ENCODE measurements around the gene RARA. TPM values are rescaled to one million over a fixed set of nuclear protein-coding genes. Genes with fewer than 3 reads are reported as not detected.
A peak's percentile ranks its signal among the peaks of the same experiment; 100 is the strongest.
"Not testable (repeated sequence)": the region's sequence is repeated elsewhere in the genome, so short reads cannot be mapped to it uniquely, and the experiment has no call there.

RARA gene
- polyA plus RNA-seq, 3 donors = 14.9 to 63.9 (median 29.4) TPM

DNA sequence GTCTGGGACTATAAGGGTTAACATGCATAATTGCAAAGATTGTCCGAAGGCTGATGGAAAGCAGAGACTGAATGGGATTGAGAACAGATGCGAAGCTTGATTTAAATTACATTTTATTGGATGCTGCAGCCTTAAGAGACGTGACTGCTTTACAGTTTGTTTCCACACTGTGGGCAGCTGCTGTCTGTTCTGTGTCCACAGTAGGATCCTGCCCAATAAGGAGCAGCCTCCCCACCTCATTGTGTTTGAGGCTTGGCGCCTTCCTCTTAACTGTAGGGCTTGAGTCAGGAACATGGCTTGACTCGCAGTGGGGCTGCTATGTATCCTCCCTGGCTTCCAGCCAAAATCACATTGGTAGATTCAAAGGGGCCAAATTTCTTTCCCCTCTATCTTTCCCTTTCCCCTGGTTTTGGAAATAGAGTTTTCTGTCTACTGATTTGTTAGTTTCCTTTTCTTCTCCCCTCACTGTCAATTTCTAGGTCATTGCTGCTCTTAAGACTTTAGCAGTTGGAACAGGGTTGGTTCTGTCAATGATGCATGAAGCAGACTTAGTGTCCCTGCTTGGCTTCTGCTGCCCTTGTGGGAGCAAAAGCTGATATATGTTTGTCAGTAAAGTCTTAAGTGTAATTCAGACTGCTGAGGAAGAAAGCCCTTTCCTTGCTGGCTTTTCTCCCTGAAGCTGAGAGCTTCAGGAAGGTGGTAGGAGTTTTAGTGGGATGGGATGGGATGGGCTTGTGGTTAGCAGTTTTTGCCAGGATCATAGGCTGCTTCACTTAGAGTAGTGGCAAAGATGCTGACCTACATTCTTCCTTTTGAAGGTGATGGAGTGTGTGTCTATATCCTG, 5.0 kb upstream of the RARA start:
- Histone ChIP-seq H3K4me1 (ENCODE audit: control insufficient read depth in 1 of 2, insufficient read depth in 2 of 2, low read length in 2 of 2) (peaks cover 26 to 35% of the 10 kb centered on the region in 2 donors), H3K36me3 (replicated peaks in 1 of 2; ENCODE audit: control insufficient read depth in 1 of 2, insufficient read depth in 2 of 2, low read length in 2 of 2) (peaks cover 0 to 8% of the 10 kb centered on the region in 2 donors), H4K20me1 (ENCODE audit: insufficient read depth, low read length) (no peaks in the 10 kb centered on the region), H3K9ac (ENCODE audit: insufficient read depth, low read length, poor library complexity, severe bottlenecking) (no peak overlapping the region), H3K27ac (ENCODE audit: low read depth in 1 of 2, low read length in 2 of 2) (no peak overlapping the region), H3K4me2 (replicated peaks; ENCODE audit: extremely low read depth, low read length, poor library complexity, severe bottlenecking) (no peak overlapping the region), H3K4me3 (replicated peaks in 1 of 3; ENCODE audit: low read depth in 2 of 3, low read length in 3 of 3) (no peak overlapping the region), H3K79me2 (ENCODE audit: insufficient read depth, low read length) (peaks cover 1% of the 10 kb centered on the region), H2AFZ (ENCODE audit: insufficient read depth, low read depth, low read length, poor library complexity, severe bottlenecking) (no peak overlapping the region), H3K27me3 (ENCODE audit: control insufficient read depth in 2 of 2, insufficient read depth in 2 of 2, low read length in 2 of 2) (no peaks in the 10 kb centered on the region), H3K9me3 (replicated peaks in 1 of 2; ENCODE audit: control insufficient read depth in 1 of 2, insufficient read depth in 1 of 2, low read length in 2 of 2) (no peaks in the 10 kb centered on the region)
- intact Hi-C loops (cut with micrococcal nuclease) = loop anchor here (1.0 to 10.0 kb wide), 6 partner anchors 13 to 231 kb away; partner anchors contain the start of gene TOP2A (in 1 of the 2)
- TF ChIP-seq CTCF (IDR thresholded peaks at IDR 0.05) = no peak
- Mint-ChIP-seq H3K4me3 (no peak overlapping the region), H3K27me3 (ENCODE audit: low read depth in 3 of 3) (no peaks in the 10 kb centered on the region), H3K36me3 (peaks cover 2 to 4% of the 10 kb centered on the region in 2 donors), H3K9me3 (no peaks in the 10 kb centered on the region), H3K4me1 (peaks cover 11% of the 10 kb centered on the region), H3K27ac (peak overlapping the region in 3 of 7 donors; percentile 16 to 48 (median 33))
- peak in 1 of 3 donors; percentile 25 for DNase-seq
- 94% methylated on average over 3 of the region's 5 CpGs for WGBS (ENCODE audit: insufficient coverage)

GRCh38 chr17:40304552-40304863, 4.5 kb upstream of the RARA start:
- not testable (repeated sequence) for H3K4me3 ChIP-seq (replicated peaks in 1 of 3; ENCODE audit: low read depth in 2 of 3, low read length in 3 of 3); H3K9me3 ChIP-seq (replicated peaks in 1 of 2; ENCODE audit: control insufficient read depth in 1 of 2, insufficient read depth in 1 of 2, low read length in 2 of 2); H4K20me1 ChIP-seq (ENCODE audit: insufficient read depth, low read length); DNase-seq; H3K27me3 Mint-ChIP-seq (ENCODE audit: low read depth in 3 of 3); H3K9me3 Mint-ChIP-seq; H3K4me3 Mint-ChIP-seq; H3K36me3 Mint-ChIP-seq; H3K36me3 ChIP-seq (replicated peaks in 1 of 2; ENCODE audit: control insufficient read depth in 1 of 2, insufficient read depth in 2 of 2, low read length in 2 of 2); H2AFZ ChIP-seq (ENCODE audit: insufficient read depth, low read depth, low read length, poor library complexity, severe bottlenecking); H3K4me2 ChIP-seq (replicated peaks; ENCODE audit: extremely low read depth, low read length, poor library complexity, severe bottlenecking); H3K9ac ChIP-seq (ENCODE audit: insufficient read depth, low read length, poor library complexity, severe bottlenecking); H3K79me2 ChIP-seq (ENCODE audit: insufficient read depth, low read length); H3K27ac ChIP-seq (ENCODE audit: low read depth in 1 of 2, low read length in 2 of 2); H3K27me3 ChIP-seq (ENCODE audit: control insufficient read depth in 2 of 2, insufficient read depth in 2 of 2, low read length in 2 of 2)
- Mint-ChIP-seq H3K27ac (peak overlapping the region in 1 of 7 donors; percentile 16), H3K4me1 (peaks cover 11% of the 10 kb centered on the region)
- peaks cover 32 to 41% of the 10 kb centered on the region in 2 donors for H3K4me1 ChIP-seq (ENCODE audit: control insufficient read depth in 1 of 2, insufficient read depth in 2 of 2, low read length in 2 of 2)
- 100% methylated on average over 3 of the region's 5 CpGs for WGBS (ENCODE audit: insufficient coverage)
- intact Hi-C loops (cut with micrococcal nuclease) = loop anchor here (5.0 to 10.0 kb wide), 4 partner anchors 108 to 230 kb away; partner anchors contain the start of gene TOP2A (in 1 of the 2)

GRCh38 chr17:40304866-40305265, 4.1 kb upstream of the RARA start:
- H3K9me3 Mint-ChIP-seq; H3K27me3 ChIP-seq (ENCODE audit: control insufficient read depth in 2 of 2, insufficient read depth in 2 of 2, low read length in 2 of 2); DNase-seq; H3K27me3 Mint-ChIP-seq (ENCODE audit: low read depth in 3 of 3); H3K36me3 Mint-ChIP-seq; H3K36me3 ChIP-seq (replicated peaks in 1 of 2; ENCODE audit: control insufficient read depth in 1 of 2, insufficient read depth in 2 of 2, low read length in 2 of 2); H4K20me1 ChIP-seq (ENCODE audit: insufficient read depth, low read length); H3K4me2 ChIP-seq (replicated peaks; ENCODE audit: extremely low read depth, low read length, poor library complexity, severe bottlenecking); H3K4me3 Mint-ChIP-seq; H3K27ac ChIP-seq (ENCODE audit: low read depth in 1 of 2, low read length in 2 of 2); H3K27ac Mint-ChIP-seq; H3K9me3 ChIP-seq (replicated peaks in 1 of 2; ENCODE audit: control insufficient read depth in 1 of 2, insufficient read depth in 1 of 2, low read length in 2 of 2); H3K9ac ChIP-seq (ENCODE audit: insufficient read depth, low read length, poor library complexity, severe bottlenecking); H3K4me3 ChIP-seq (replicated peaks in 1 of 3; ENCODE audit: low read depth in 2 of 3, low read length in 3 of 3); H3K79me2 ChIP-seq (ENCODE audit: insufficient read depth, low read length); H2AFZ ChIP-seq (ENCODE audit: insufficient read depth, low read depth, low read length, poor library complexity, severe bottlenecking): not testable (repeated sequence)
- intact Hi-C loops (cut with micrococcal nuclease) = loop anchor here (5.0 to 10.0 kb wide), 5 partner anchors 37 to 230 kb away; partner anchors contain the start of gene TOP2A (in 1 of the 2)
- peaks cover 35 to 44% of the 10 kb centered on the region in 2 donors for H3K4me1 ChIP-seq (ENCODE audit: control insufficient read depth in 1 of 2, insufficient read depth in 2 of 2, low read length in 2 of 2)
- WGBS (ENCODE audit: insufficient coverage) = 97% methylated on average over 3 of the region's 5 CpGs
- peaks cover 11% of the 10 kb centered on the region for H3K4me1 Mint-ChIP-seq

Measured in CD14-positive monocyte (primary cell).